ENCODE measurements around the gene FRRS1.

- TF ChIP-seq CTCF (IDR thresholded peaks at IDR 0.05) (no peak), POLR2A (IDR thresholded peaks at IDR 0.05) (no peak), EP300 (IDR thresholded peaks at IDR 0.05) (no peak)
These were observed 37.8 kb downstream of the FRRS1 start for GRCh38 chr1:99728494-99729235.
